Stimulated activated CD4-positive, alpha-beta T cell treated with anti-CD3 and anti-CD28 coated beads, Interleukin-1b, Interleukin-23, amount 100 ng/mL, for 4 hours (primary cell): ENCODE measurements around the gene HIGD1A.

ENCODE experiments used
- DNase-seq, 2 donors: peaks; one replicate each; pipeline ENCODE4 v3.0.0-alpha.2; 2020; ENCODE audit warnings: low read depth in 2 of 2

Gene HIGD1A

DNA sequence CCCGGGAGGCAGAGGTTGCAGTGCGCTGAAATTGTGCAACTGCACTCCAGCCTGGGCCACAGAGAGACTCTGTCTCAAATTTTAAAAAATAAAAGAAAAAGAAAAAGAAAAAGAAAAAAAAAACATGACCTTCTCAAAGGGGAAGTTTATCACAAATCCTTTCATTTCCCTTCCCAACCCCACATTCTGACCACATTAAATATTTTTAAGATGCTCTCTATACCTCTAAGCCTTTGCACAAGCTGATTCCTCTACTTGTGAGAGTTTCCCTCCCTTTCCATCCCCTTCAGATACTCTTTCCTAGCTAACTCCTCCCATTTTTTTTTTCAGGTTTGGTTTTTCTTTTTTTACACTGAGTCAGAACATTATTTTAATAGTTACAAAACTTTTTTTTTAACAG lies 4.0 kb downstream of the HIGD1A start:
- DNase-seq, result no peak

DNA sequence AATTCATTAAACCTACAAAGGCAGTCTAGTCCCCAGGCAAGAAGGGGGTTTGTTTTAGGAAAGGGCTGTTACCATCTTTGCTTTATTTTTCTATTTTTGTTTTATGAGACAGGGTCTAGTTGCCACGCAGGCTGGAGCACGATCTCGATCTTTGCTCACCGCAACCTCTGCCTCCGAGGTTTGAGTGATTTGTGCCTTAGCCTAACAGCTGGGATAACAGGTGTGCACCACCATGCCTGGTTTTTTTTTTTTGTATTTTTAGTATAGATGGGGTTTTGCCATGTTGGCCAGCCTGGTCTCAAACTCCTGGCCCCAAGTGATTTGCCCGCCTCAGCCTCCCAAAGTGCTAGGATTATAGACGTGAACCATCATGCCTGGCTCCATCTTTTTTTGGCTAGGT lies 4.9 kb downstream of the HIGD1A start:
- no peak for DNase-seq

DNA sequence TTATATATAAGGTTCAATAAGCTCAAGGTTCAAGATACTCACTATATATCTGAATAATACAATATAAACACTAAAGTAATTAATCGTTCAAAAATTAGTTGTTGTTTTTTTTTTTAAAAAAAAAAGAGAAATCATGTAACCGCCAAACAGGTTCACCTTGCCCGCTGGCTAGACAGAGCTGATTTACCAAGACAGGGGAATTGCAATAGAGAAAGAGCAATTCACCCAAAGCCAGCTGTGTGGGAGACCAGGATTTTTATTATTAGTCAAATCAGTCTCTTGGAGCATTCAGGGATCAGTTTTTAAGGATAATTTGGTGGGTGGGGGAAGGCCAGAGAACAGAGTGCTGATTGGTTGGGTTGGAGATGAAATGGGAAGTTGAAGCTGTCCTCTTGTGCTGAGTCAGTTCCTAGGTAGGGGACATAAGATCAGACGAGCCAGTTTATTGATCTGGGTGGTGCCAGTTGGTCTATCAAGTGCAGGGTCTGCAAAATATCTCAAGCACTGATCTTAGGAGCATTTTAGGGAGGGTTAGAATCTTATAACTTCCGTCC lies 7.9 kb downstream of the HIGD1A start:
- DNase-seq, result no peak

DNA sequence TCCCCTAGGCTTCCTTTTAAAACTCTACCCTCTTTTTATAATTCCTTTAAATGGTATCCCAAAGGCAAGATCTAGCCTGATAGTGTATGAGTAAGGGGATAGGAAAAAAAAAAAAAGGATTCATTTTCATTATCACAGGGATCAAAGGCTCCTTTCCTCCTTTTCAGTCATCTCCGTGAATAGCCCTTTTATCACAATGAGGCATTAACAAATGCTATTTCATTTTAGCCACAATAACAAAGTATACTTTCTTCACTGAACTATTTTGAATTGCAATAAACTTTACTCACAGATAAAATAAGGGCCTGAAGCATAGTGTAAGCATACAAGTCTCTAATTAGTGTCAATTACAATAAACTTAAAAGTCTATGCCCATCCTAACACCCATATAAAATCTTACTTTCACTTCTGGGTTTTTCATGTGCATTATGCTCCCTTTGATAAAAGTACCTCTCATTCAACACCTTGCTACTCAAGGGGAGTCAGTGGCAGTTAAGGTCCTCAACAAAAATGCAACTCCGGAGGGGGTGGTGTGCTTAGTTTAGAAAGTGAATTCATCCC lies 8.6 kb downstream of the HIGD1A start:
- DNase-seq, result no peak

DNA sequence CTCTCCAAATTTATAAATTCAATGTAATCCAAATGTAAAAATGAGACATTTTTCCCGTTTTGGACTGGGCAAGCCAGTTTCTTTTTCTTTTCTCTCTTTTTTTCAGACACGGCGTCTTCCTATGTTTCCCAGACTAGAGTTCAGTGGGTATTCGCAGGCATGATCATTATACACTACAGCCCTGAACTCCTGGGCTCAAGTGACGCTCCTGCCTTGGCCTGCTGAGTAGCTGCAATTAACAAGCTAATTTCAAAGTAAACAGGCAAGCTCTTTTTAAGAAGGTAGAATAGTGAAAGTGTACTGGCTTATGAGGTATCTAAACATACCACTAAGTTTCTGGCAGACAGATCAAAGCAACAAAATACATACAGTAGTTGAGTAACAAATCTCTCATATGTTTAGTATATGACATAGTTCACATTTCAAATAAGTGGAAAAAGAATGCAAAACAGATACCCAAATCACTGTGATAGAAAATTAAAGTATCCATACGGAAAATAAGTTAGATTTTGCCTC lies 13.5 kb downstream of the HIGD1A start:
- no peak for DNase-seq

DNA sequence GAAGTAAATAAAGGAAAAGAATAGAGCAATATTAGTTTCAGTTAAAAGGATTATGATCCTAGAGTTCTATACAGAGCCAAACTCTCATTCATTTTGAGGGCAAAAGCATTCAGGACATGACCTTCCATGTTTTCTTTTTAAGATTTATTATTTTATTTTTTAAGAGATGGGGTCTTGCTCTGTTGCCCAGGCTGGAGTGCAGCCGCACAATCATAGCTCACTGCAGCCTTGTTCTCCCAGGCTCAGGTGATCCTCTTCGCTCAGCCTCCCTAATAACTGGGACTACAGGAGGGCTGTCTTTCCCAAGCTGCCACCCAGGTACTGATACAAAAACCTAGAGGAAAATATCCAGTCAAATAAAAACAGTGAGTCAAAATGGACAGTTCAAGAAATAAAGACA lies 17.7 kb downstream of the HIGD1A start:
- DNase-seq, result no peak

DNA sequence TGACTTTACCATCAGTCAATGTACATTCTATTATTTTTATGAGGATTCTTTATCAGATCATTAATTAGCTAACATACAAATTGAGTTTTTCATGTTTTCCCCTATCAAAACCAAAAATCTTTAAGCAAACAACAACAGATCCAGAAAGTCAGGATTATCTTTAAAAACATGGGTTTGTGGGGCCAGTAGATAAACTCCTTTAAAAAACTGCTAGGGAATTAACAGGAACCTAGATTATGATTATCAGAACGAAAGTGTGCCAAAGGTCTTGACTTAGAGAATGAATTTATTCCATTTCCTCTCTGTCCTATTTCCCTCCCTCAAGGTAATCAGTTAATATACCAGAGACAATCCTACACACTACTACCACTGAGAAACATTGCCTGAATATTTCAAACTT lies 18.1 kb downstream of the HIGD1A start:
- DNase-seq, result no peak

DNA sequence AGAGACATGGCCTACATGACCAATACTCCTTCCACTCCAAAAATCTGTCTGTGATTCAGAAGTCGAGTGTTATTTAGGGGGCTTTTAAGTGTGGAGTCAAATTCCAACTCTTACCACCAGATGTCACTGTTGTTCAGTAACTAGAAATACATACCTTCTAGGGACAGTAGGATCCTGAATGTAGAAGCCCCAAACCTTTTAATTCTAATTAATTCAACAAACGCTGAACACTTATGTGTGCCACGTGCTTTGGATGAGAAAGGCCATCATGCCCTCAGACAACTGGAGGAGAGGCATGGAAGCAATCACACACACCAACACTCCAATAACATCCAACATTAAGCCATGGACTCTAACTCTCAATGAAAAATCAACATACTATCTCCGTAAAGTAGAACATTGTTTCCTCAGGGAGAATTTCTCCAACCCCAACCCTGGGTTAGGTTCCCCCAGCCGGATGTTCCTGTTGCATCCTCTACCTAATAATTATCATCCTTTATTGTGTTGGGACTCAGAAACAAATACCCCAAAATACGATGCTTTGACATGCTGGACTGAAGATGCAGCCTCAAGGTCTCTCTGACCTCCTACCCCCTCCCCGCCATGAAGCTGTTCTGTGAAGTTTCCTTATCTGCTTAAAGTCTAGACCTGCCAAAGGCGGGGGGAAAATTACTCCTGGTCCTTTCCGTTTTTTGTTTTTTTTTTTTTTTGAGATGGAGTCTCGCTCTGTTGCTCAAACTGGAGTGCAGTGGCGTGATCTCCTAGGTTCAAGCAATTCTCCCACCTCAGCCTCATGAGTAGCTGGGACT lies 23.2 kb downstream of the HIGD1A start:
- DNase-seq, result peak in 1 of 2 donors; percentile 57

DNA sequence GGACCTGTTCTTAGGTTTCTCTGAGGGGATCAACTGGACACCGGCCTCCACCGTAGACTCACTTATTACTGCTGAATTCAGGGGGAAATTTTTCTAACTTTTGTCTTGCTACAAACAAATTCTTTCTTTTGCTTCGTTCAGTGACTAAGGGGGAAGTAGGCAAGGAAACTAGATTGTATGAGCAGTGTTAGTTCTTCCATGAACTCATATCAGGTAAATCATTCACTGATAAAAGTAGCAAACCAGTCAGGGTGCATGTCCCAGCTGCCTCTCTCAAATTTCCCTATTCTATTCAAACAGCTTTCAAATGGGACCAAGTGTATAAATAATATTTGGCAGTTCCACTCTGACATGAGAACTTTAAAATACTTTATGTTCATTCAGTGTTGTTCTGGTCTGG lies 23.9 kb downstream of the HIGD1A start:
- no peak for DNase-seq

DNA sequence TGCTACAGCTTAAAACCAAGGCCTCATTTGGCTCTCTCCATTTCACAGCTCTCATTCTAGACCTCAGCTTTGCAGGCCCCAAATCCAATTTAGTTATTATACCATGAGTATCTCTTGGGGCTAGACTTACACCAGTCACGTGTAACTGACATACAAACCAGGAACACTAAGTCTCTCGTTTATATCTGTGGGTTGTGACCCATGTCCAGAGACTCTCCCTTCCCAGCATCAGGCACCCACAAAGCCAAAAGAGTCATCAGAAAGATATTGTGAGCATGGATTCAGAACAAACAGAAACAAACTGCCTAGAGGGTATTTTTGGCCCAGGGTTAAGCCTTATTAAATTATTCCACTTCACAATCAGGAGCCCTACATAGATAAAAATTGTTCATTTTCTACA lies 25.6 kb downstream of the HIGD1A start:
- DNase-seq, result no peak

DNA sequence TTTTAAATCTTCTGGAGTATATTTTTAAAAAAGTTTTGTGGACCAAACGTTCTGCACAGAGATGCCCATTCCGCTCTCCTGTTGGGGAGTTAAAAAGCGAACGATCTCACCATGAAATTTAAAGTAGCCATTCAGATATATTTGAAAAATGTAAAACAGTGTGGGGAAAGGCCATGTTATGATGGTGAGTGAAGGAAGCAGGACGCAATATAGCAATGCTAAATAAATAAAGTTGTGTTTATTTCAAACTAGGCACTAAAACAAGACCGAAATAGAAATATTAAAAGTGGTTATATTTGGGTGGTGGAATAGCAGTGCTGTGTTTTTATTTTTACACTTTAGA lies 30.9 kb downstream of the HIGD1A start:
- DNase-seq, result no peak

DNA sequence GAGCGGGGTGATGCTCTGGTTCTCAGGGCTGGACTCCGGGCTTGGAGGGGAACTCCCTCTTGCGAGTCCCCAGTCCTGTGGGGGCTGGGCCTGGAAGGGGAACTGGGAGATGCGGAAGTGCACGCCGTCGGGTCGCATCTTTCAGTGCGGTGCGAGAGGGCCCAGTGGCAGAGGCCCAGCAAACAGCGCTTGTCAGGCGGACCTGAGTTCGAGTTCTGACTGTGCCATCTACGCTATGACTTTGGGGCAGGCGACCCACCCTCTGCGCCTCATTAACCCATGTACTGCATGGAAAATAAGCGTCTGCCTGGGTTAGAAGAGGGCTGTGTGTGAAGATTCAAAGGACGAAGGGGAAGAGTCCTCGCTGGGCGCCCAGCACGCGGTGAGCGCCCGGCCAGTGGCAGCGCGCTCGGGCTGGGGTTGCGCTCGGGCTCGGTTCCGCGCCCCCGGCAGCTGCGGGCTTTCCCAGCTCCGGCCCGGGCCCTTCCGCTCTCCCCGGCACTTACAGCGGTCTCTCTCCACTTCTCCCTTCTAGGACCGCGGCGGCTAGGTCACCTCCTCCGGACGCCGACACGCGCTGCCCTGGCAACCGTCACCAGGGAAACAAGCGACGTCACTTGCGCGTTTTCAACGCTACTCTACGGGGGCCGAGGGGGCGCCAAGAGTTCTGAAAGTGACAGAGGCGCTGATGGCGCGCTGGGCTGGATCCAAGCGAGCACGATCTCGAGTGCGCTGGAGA lies 31.5 kb downstream of the HIGD1A start, which contains the start of gene CCDC13:
Gene CCDC13 (minus strand): TSS at position 584 of the 739 bp plus-strand sequence. CDS start 14,908 bp downstream, outside the sequence.
- DNase-seq, result peak; percentile 70 to 86

DNA sequence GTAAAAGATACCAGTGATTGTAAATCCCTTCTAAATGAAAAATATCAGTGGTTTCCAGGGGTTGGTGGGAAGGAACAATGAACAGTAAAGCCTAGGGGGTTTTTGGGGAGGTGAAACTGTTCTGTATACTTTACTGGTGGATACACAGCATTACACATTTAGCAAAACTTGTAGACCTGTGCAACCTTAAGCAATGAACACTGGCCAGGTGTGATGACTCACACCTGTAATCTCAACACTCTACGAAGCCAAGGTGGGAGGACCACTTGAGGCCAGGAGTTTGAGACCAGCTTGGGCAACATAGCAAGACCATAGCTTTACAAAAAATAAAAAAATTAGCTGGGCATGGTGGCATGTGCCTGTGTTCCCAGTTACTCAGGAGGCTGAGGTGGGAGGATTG lies 33.0 kb downstream of the HIGD1A start:
- DNase-seq, result no peak

DNA sequence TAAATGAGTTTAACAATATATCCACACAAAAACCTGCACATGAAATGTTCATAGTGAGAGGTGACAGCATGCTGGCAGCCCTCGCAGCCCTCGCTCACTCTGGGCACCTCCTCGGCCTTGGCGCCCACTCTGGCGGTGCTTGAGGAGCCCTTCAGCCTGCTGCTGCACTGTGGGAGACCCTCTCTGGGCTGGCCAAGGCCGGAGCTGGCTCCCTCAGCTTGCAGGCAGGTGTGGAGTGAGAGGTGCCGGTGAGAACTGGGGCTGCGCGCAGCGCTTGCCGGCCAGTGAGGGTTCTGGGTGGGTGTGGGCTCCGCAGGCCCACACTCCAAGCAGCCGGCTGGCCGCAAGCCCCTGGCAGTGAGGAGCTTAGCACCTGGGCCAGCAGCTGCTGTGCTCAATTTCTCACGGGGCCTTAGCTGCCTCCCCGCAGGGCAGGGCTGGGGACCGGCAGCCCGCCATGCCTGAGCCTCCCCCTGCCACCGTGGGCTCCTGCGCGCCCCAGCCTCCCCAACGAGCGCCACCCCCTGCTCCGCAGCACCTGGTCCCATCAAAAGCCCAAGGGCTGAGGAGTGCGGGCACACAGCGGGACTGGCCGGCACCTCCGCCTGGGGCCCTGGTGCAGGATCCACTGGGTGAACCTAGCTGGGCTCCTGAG lies 34.7 kb downstream of the HIGD1A start:
- no peak for DNase-seq

DNA sequence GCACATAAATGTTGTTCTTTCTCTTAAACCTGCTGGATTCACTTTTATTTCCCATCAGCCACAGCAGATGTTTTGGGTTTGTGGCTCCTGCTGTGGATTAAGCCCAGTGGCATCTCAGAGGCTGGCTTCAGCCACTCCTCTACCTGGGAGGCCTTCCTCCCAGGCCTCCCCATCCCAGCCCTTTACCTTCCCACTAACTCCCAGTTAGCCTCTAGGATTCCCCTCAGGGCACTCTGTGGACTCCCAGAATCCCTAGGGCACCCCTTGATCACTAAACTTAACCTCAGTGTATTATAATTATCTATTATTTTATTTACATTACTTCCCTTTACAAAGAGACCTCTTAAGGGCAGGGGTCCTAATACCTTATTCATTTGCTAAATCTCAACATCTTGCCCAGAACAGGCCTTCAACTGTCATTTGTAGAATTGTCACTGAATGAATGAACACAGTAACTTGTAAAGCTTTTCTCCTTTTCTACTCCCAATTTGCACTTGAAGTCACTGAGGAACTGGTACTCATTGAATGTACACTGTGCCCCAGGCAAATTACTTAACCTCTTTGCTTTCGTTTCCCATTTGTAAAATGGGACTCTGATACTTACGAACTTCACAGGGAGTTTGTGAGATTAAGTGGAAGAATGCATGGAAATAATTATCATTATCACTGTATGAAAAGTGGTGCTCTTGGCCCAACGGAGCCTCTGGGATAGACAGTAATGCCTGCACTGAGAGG lies 39.6 kb downstream of the HIGD1A start:
- DNase-seq, result no peak

DNA sequence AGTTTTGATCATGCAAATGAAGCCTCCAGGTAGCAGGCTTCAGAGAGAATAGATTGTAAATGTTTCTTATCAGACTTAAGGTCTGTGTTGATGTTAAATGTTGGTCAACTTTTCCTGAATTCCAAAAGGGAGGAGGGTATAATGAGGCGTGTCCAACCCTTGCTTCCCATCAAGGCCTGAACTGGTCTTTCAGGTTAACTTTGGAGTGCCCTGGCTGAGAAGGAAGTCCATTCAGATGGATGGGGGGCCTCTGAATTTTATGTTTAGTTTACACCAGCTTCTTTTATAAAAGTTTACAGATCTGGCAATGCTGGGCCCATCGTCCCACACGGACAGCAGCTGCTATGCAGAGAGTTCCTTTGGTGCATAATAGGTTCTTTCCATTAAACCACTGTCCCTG lies 40.2 kb downstream of the HIGD1A start:
- no peak for DNase-seq

DNA sequence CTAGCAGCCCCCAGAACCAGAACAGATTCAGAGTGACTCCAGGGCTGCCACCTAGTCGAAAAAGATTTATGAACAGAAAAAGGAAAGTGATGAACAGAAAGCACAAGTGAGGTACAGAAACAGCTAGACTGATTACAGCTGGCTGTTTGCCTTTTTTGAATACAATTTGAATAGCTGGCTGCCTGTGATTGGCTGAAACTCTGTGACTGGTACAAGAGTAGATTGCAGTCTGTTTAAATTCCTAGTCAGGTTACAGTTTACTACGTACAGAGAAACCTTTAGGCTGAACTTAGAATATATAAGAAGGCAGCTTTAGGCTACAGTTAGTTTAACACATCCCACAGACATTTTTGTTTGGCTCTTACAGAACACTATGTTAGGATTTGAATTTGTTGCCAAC lies 41.3 kb downstream of the HIGD1A start:
- DNase-seq, result no peak

DNA sequence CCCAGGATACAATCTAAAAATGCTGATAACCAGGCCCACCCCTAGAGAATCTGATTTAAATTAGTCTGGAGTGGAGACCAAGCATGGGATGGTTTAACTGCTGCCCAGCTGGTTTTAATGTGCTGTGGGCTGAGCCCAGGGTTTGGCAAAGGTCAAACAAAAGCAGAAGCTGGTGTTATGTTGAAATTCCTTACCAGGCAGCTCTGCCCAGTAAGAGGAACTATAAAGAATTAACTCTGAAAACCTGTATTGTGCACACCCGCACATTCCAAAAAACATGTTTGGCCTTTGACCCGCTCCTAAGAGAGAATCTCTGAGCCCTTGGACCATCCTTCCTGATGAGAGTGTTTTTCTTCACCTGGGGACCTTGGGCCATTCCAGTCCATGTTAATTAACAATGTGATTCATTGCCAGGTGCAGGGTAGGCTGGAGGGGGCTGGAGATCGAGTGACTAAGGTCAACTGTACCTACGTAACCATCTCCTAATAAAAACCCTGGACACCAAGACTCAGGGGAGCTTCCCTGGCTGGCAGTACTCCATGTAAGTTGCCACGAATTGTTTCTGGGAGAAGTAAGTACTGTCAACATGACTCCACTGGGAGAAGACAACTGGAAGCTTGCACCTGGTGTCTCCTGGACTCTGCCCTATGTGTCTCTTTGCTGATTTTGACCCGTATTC lies 42.1 kb downstream of the HIGD1A start:
- no peak for DNase-seq

DNA sequence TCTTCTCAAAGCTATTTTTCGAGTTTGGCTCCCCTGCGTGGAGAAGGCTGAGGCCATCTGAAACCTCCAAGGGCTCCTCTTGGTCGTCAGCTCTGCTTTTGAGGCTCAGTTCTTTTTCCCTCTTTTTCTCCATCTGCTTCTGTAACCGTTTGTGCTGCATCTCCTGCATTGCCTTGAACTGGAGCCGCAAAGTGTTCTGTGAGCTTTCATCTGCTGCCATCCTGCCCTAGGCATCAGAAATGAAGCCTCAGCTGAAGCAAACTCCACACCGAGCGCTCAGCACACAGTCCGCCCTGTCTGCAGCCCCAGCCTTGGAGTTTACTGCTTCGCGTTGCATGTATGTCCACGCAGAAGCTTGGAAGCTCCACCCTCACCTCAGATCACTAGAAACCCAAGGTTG lies 46.2 kb downstream of the HIGD1A start:
- no peak for DNase-seq

DNA sequence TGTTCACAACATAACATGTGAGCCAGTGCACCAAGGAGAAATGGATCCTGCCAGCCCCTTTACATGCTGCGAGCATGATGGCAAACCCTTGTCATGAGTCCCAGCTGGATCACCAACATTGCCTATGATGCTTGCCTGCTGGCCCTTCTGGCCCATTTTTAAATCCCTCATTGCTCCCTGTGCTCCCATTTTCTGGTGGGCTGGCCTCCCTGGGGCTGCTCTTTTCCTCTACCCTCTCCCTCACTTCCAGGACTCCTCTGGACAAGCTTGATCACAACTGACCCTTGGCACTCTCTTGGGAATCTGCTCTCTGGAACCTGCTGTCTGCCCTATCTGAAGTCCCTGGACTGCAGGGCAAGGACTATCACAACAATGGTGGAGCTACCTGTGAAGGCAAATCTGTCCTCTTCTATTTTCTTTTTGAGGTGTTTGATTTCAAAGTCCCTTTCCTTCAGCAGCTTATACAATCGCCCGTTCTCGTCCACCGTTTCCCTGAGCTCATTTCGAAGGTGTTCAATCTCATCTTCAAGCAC lies 47.5 kb downstream of the HIGD1A start:
- DNase-seq, result no peak
